CD4-positive, alpha-beta T cell treated with Interleukin-15 for 1 hour (primary cell): ENCODE results near the gene SUSD1.
"Not testable (repeated sequence)": the region's sequence is repeated elsewhere in the genome, so short reads cannot be mapped to it uniquely, and the experiment has no call there.

ENCODE experiments used
- DNase-seq: peaks from one replicate; pipeline ENCODE4 v3.0.0-alpha.2; 2020

SUSD1 gene

DNA sequence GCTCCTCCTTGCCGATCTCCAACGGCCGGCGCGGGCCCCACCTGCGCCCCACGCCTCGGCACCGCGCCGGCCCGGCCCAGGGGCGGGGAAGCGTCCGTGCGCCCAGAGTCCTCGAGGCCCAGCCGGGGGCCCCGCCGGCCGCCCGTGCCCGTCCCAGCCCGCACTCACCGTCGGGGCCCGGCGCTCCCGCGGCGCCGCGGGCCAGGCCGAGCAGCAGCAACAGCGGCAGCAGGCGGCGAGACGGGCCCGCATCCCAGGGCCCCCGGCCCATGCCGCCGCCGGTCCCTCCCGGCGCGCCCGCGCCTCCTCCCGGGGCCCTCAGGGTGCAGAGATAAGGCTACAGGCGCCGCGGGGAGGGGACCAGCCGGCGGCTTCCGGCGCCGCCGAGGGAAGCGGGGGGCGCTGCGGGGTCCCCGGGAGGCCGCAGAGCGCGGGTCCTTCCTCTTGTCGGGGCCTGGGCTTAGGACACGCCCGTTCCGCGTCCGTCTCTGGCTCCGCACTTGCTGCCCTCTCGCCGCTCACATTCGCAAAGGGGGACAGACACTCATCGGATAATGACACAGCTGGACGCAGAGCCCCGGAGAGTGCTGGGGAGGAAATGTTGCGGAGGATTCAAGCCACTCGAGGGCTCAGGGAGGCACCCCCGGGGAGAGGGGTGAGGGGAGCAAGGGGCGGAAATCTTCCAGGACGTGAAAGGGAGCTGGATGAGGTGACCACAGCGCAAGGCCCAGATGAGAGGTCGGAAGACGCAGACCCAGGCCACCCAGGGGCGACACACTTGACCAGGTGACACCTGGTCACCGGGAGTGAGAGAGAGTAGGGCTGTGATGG is at the start of gene SUSD1:
TSS of gene SUSD1 (minus strand) at position 333 of the 831 bp plus-strand sequence. CDS start at position 271, 62 bp downstream.
- peak; percentile 53 for DNase-seq

DNA sequence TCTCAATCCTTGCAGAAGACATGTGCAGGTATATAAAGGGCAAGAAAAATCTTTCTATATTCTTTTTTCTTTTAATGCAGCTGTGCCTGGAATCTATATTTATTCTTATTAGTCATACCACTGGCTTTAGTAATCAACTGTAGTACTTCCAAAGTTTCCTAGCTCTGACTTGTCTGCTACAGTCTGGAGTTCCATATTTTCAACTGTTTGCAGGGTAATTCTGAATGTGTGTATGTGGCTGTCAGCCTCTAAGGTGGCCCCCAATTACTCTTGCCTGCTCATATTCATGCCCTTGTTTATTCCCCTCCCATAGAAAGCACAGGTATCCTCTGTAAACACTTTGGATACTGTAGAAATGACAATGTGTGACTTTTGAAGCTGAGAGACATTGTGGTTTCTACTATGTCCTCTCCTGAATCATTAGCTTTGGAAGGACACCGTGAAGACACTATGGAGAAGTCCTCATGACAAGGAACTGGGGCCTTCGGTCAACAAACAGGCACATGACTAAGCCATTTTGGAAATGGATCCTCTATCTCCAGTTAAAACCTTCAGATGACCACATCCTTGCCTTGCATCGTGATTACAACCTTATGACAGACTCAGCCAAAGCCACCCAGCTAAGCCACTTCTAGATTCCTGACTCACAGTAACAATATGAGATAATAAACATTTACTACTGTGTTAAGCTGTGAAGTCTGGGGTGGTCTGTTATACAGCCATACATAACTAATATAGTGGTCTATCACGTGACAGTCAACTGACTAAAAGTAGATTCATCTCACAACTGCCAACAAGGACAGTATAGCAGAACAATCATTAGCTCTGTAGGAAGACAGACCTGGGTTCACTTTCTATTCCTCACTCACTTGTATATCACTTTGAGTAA is 49.5 kb upstream of the SUSD1 start:
- no peak for DNase-seq

DNA sequence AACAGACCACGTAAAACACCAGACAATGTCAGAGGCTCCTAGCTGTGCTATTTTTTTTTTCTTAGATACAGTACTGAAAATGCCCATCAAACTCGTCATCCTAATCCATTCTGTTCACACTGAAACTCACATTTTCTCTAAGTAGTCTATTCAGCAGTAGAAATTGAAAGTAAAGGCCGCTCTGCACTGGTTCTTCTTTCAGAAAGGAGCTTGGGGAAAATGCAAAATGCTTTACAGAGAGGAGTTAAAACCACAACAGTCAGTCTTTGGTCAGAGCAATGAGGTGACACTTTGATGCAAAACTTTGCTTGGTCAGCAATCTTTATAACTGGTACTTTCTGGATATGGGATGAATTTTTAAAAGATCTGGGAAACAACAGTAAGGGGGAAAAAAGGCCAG is 43.8 kb upstream of the SUSD1 start:
- no peak for DNase-seq

DNA sequence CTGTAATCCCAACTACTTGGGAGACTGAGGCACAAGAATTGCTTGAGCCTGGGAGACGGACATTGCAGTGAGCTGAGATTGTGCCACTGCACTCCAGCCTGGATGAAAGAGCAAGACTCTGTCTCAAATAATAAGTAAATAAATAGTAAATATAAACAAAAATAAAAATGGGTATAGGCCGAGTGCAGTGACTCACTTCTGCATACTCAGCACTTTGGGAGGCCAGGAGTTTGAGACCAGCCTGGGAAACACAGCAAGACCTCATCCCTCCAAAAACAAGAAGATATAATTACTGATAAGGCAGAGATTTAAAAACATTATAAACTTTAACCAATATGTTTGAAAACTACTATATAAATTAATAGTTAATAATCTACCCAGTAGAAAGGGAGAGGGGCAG is 37.8 kb upstream of the SUSD1 start:
- no peak for DNase-seq

DNA sequence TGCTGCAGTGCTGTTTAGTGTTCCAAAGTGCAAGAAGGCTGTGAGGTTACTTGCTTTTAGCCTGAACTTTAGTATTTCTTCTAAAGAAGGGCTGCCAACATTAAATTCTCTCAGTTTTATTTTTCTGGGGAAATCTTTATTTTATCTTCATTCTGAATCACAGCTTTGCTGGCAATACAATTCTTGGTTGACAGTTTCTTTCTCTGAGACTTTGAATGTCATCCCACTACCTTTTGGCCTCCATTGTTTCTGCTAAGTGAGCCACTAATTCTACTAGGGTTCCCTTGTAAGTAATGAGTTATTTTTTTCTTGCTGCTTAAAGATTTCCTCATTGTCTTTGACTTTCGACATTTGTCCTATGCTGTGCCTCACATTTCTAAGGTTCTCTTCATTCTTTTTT is 32.4 kb upstream of the SUSD1 start:
- no peak for DNase-seq

DNA sequence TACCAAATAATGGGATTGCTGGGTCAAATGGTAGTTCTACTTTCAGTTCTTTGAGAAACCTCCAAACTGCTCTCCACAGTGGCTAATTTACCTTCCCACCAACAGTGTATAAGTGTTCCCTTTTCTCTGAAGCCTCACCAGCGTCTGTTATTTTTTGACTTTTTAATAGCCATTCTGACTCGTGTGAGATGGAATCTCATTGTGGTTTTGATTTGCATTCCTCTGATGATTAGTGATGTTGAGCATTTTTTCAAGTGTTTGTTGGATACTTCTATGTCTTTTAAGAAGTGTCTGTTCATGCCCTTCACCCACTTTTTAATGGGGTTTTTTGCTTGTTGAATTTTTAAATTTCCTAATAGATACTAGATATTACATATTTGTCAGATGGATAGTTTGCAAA is 28.4 kb upstream of the SUSD1 start:
- no peak for DNase-seq

DNA sequence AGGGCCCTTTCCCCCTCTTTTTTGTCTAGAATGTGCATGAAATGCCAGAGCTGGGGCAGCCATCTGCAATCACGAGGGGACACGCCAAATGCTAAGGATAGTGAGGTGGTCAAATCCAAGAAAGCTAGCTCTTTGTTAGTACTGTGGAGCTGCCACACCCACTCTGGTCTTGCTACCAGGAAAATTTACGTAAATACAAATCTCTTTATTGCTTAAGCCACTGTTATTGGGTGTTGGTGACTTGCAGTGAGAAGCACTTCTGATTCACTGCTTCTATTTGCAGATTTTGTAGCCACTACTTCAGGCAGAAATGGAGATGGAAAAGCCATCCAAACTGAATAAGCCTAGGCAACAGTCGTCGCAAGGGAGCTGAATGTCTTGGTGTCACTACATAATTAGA is 25.6 kb upstream of the SUSD1 start:
- no peak for DNase-seq

DNA sequence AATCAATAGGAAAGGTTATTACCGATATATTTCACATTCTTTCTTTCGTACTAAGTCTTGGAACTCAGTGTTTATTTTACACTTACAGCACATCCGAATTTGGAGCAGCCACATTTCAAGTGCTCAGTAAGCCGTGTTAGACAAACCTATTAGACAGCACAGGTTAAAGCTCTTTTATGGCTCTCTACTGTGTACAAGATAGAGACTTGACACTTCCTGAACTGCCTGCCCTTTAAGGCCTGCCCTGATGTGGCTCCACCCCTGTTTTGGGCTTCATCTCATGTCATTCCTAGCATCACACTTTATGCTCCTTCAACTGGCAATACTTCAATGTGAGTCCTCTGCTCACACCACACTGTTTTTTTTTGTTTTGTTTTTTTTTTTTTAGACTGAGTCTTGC is 23.5 kb upstream of the SUSD1 start:
- no peak for DNase-seq

DNA sequence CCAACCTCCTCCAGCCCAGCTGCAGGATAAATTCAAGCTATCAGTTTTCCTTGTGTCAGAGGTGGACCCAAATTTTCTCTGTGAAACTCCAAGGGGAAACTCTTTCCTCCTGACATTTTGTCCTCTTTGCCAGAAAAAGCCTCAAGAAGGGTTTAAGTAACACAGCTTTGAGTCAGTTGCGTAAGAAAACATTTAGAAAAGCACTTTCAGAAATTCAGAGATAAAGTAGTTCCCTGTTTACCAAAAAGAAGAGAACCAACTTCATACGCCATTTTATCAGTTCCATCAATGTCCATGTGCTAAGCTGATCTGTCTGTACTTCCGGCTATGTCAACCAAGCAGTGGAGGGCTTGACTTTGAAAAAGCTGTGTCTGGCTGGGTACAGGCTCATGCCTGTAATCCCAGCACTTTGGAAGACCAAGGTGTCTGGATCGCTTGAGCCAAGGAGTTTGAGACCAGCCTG is 19.9 kb upstream of the SUSD1 start:
- no peak for DNase-seq

DNA sequence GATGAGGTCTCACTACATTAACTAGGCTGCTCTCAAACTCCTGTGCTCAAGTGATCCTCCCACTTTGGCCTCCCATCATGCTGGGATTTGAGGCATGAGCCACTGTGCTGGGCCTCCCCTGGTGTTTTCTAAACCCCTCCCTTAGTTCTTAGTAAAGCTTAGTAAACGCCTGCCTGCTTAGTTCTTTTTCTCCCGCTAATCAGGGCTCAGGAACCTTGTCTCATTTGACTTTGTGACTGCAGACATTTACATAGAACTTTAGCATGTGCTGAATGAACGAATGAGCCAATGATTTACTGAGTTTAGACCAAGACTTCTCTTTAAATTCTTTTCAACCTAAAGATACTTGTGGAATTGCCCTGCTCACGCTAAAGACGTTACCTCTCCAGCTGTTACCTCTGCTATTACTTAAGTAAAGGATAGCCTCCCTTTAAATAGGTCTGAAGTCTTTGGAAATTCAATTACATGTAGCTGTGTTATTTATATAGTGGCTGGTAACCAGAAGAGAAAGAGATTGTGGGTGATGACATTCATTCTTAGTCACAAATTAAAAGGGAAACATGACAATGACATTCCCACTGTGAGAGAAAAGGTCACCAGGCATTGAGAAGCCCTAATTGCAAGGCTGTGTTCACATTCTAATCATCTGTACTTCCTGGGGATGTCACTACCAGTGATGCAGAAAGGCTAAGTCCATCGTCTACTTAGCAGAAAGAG is 18.6 kb upstream of the SUSD1 start:
- DNase-seq: no peak

DNA sequence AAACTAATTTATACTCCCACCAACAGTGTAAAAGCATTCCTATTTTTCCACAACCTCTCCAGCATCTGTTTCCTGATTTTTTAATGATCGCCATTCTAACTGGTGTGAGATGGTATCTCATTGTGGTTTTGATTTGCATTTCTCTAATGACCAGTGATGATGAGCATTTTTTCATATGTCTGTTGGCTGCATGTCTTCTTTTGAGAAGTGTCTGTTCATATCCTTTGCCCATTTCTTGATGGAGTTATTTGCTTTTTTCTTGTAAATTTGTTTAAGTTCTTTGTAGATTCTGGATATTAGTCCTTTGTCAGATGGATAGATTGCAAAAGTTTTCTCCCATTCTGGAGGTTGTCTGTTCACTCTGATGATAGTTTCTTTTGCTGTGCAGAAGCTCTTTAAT is 15.2 kb upstream of the SUSD1 start:
- not testable (repeated sequence) for DNase-seq

DNA sequence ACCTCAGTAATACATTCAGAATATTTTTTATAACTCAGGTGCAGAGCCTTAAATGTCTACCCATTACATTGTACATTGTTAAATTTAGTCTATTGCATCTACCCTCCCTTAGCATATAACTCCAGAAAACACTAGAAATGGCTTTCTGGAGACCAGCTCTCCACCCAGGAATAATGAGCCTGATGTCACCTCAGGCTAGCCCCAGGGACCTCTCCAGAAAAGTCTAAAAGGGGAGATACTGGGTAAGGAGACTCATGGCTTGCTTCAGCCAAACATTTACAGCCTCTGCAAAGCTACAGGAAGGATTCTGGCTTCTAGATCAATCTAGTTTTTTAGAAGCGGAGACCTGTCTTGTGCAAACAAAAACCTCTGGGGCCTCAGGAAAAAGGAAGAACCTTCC is 13.8 kb upstream of the SUSD1 start:
- no peak for DNase-seq

DNA sequence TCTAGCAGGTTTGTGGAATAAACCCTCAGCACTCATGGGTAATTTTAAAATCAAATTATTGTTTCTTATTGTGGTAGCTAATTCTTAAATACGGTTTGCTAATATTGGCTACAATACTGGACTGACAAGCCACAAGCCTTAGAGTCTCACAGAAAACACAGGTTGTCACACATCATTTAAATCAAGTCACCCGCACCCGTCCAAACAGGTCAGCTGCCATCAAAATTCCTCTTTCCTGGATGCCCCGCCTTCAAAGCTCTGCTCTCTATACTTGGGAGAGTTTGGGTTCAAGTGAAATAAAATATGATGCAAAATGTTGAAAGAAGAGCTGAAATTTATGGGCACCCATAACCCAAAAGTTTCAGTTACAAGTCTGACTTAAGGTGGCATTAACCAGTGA is 12.3 kb upstream of the SUSD1 start:
- no peak for DNase-seq

DNA sequence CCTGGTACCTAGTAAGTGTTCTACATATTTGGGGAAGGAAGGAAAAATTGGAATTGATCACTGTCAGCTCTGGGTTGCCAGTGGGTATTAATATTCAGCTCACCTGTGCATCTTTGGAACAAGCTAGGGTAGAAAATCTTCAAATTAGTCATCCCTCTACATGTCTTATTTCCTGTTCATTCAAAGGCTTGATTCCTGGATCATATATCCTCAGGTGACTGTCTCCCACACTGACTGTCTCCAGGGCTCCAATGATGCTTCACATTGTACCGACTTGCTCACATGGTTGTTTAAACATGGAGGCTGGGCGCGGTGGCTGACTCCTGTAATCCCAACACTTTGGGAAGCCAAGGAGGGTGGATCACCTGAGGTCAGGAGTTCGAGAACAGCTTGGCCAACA is 11.6 kb upstream of the SUSD1 start:
- no peak for DNase-seq

DNA sequence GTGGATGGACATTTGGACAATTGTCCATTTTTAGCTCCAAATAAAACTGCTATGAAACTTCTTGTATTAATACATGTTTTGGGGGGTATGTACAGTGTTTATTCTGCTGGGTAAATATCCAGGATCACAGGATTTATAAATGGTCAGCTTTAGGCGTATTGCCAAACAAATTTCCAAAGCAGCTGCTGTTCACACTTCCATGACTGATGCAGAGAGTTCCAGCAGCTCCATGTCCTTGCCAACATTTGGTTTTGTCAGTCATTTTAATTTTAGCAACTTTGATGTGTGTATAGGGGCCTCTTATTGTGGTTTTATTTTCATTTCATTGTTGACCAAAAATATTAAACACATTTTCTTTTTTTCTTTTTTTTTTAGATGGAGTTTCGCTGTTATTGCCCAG is 9.8 kb upstream of the SUSD1 start:
- no peak for DNase-seq

DNA sequence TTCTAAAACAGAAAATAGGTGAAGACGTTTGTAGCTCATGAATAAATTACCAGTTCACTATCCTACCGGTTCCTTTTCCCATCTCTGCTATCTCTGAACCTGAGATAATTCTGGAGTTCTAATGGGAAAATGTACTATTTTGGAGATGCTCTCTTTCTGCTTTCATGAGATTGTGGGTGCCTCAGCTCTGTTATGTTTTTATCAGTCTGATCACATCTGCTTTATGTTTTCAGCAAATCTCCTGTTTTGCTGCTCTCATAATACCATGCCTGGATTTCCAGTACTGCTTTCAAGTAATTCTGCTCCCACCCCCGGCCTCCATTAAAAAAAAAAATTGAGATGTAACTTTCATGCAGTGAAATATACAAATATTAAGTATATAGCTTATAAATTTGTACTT is 9.1 kb upstream of the SUSD1 start:
- DNase-seq: no peak

DNA sequence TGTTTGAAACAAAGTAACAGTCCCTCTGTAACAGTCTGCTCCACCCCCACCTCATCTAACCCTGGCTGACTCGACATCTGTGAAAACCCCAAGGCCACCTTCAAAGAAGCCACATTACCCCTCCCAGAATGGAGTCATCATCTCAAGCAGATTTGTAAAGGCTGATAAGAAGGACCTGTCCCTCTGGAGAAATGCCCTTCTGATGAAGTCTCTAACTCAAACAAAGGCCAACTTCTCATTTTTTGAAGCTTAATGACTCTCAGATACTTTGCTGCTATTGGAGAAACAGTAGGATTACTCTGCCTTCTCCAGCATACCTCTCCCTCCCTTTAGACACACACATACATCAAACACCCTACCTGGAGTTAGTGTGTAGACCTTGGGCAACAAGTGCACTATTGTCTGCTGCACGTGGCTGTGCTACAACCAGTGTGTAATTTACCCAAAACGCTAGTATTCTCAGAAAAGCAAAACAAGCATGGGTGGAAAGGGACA is 5.3 kb upstream of the SUSD1 start:
- DNase-seq: peak; percentile 39

DNA sequence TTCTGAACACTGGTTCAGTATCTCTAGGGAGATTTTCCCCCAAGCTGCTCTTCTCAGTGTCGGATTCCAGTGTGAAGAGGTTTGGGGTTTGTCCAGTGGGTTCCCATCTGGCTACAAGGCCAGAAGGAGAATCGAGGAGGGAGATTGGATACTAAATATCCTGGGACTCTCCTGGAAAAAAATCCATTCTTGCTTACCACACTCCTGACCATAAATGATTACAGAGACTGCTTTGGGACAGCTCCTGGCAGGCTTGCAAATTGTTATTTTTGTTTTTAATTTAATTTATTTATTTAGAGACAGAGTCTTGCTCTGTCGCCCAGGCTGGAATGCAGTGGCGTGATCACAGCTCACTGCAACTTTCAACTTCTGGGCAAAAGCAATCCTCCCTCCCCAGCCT is 4.7 kb upstream of the SUSD1 start:
- DNase-seq: no peak

DNA sequence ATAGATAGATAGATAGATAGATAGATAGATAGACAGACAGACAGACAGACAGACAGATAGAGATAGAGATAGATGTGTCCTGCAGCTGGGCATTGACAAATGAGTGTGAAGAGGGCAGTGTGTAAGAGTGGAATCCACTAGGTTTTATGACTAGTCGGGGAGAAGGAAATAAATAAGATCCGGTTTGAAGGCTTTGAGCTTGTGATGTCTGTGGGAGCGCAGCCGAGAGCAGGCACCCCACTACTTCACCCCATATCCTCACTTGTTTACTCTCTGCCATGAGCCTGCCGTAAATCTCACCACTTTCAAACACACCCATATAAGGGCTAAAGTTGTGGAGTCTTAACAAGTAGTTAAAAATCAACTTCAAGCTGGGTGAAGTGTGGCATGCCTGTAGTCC is 1.4 kb upstream of the SUSD1 start:
- DNase-seq: peak; percentile 32

DNA sequence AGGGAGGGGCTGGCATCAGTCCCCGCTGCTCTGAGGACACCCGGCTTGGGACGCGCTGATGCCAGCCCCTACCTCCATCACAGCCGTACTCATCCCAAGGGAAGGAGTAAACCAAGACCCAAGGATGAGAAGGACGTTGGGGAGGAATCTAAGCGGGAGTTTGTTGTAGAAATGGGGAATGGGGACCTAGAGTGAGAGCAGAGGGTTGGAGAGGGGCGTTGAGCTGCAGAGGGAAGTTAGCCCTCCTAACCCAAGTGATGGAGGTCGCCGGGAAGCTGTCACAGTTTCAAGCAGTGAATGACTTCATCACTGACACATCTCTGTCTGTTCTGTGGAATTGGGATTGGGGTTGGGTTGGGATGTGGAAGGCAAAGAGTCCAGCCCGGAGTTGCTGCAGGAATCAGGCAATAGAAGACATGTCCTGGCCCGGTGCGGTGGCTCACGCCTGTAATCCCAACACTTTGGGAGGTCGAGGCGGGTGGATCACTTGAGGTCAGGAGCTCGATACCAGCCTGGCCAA is 759 bp upstream of the SUSD1 start:
- DNase-seq: no peak

DNA sequence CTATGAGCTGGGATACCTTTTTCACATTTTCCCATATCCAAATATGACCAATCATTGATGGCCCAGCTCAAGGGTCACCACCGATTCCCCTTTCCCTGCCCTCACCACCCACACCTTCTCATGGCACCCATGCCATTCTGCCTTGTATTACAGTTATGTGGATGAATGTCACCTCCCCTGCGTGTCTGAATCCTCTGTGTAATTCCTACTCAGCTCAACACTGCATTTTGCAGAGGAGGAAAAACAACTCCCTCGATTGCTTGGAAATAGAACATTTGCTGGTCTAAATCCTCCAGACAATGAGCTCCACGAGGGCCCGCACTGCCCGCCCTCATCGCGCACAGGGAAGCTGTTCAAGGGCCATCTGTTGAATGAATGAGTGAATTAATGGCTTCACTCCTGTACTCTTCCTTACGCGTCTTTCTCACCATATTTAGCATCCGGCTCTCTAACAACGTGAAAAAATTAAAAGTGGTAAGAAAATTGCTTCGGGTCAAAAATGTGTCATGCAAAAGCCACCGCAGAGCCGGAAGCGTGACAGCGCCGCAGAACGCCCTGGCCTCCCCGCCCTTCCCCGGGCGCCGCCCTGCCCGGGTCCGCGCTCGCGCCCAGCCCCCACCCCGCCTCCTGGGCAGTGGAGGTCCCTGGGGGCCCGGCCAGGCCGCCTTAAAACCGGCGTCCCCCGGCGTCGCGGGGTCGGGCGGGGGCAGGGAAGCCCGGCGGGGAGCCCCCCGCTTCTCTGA is 704 bp downstream of the SUSD1 start:
- peak; percentile 84 for DNase-seq
